GM18867 (cell line): Measurements from ENCODE around the gene ITLN1.
A peak's percentile ranks its signal among the peaks of the same experiment; 100 is the strongest.

Experiments used
- ATAC-seq: cut with Tn5 transposase; IDR thresholded peaks from one replicate; pipeline ENCODE4 v1.9.1; 2021; ENCODE audit warnings: mild to moderate bottlenecking, moderate library complexity; ENCODE audit not compliant: unreplicated experiment

The ITLN1 gene

GRCh38 chr1:160858507-160858906 is 26.5 kb downstream of the ITLN1 start:
- no peak for ATAC-seq

GRCh38 chr1:160858097-160858496 is 26.9 kb downstream of the ITLN1 start:
- no peak for ATAC-seq

- ATAC-seq = no peak
Observed at GRCh38 chr1:160855181-160855981, 29.6 kb downstream of the ITLN1 start.

GRCh38 chr1:160853754-160854153 is 31.2 kb downstream of the ITLN1 start:
- ATAC-seq = no peak

GRCh38 chr1:160853014-160853413 is 32.0 kb downstream of the ITLN1 start:
- no peak for ATAC-seq

- ATAC-seq = no peak
Observed at GRCh38 chr1:160850993-160851392, 34.0 kb downstream of the ITLN1 start.

GRCh38 chr1:160850541-160850940 is 34.4 kb downstream of the ITLN1 start:
- ATAC-seq = no peak

- ATAC-seq = no peak
Observed at GRCh38 chr1:160846281-160846680, 38.7 kb downstream of the ITLN1 start.

GRCh38 chr1:160844447-160845232 is 40.3 kb downstream of the ITLN1 start:
- no peak for ATAC-seq

GRCh38 chr1:160841079-160841478 is 43.9 kb downstream of the ITLN1 start:
- no peak for ATAC-seq

GRCh38 chr1:160839746-160840145 is 45.2 kb downstream of the ITLN1 start:
- ATAC-seq = no peak

- ATAC-seq = no peak
Observed at GRCh38 chr1:160838888-160839287, 46.1 kb downstream of the ITLN1 start.

- ATAC-seq = peak; percentile 84
Observed at GRCh38 chr1:160837558-160838205, 47.3 kb downstream of the ITLN1 start.

- ATAC-seq = no peak
Observed at GRCh38 chr1:160836981-160837557, 47.9 kb downstream of the ITLN1 start.

- no peak for ATAC-seq
Observed at GRCh38 chr1:160836561-160836960, 48.4 kb downstream of the ITLN1 start.

GRCh38 chr1:160835751-160836150 is 49.2 kb downstream of the ITLN1 start:
- ATAC-seq = no peak

- no peak for ATAC-seq
Observed at GRCh38 chr1:160834945-160835565, 49.9 kb downstream of the ITLN1 start.

GRCh38 chr1:160830321-160831153 is 54.4 kb downstream of the ITLN1 start:
- no peak for ATAC-seq

- ATAC-seq = no peak
Observed at GRCh38 chr1:160829766-160830165, 55.2 kb downstream of the ITLN1 start.

- no peak for ATAC-seq
Observed at GRCh38 chr1:160827418-160827817, 57.6 kb downstream of the ITLN1 start.
